ENCODE measurements around the gene ACSL6. TPM values are rescaled to one million over a fixed set of nuclear protein-coding genes. Genes with fewer than 3 reads are reported as not detected.
A peak's percentile ranks its signal among the peaks of the same experiment; 100 is the strongest.

ACSL6 gene
- total RNA-seq, 1 experiment from 2014 or later: 0.28 TPM

GRCh38 chr5:132054031-132054696 lies 42.7 kb upstream of the ACSL6 start:
- Histone ChIP-seq H3K4me3 (ENCODE audit: insufficient read depth, low read depth, low read length) (no peak overlapping the region), H3K27me3 (ENCODE audit: control insufficient read depth, insufficient read depth, low read length) (no peaks in the 10 kb centered on the region), H3K36me3 (replicated peaks; ENCODE audit: control insufficient read depth, insufficient read depth, low read length) (no peaks in the 10 kb centered on the region)
- DNase-seq: peak; percentile 16

GRCh38 chr5:132053483-132053882 lies 42.0 kb upstream of the ACSL6 start:
- H3K27me3 ChIP-seq (ENCODE audit: control insufficient read depth, insufficient read depth, low read length): no peaks in the 10 kb centered on the region
- peak; percentile 12 for DNase-seq
- H3K36me3 ChIP-seq (replicated peaks; ENCODE audit: control insufficient read depth, insufficient read depth, low read length): no peaks in the 10 kb centered on the region
- no peak overlapping the region for H3K4me3 ChIP-seq (ENCODE audit: insufficient read depth, low read depth, low read length)

- no peaks in the 10 kb centered on the region for H3K27me3 ChIP-seq (ENCODE audit: control insufficient read depth, insufficient read depth, low read length)
- H3K4me3 ChIP-seq (ENCODE audit: insufficient read depth, low read depth, low read length): no peak overlapping the region
- peak; percentile 22 for DNase-seq
- H3K36me3 ChIP-seq (replicated peaks; ENCODE audit: control insufficient read depth, insufficient read depth, low read length): no peaks in the 10 kb centered on the region
Measured at GRCh38 chr5:132052520-132052919, 41.1 kb upstream of the ACSL6 start.

- DNase-seq: no peak
- Histone ChIP-seq H3K36me3 (replicated peaks; ENCODE audit: control insufficient read depth, insufficient read depth, low read length) (no peaks in the 10 kb centered on the region), H3K4me3 (ENCODE audit: insufficient read depth, low read depth, low read length) (no peak overlapping the region), H3K27me3 (ENCODE audit: control insufficient read depth, insufficient read depth, low read length) (no peaks in the 10 kb centered on the region)
Measured at GRCh38 chr5:132050661-132051552, 39.4 kb upstream of the ACSL6 start.

- DNase-seq: no peak
- no peaks in the 10 kb centered on the region for H3K36me3 ChIP-seq (replicated peaks; ENCODE audit: control insufficient read depth, insufficient read depth, low read length)
- H3K27me3 ChIP-seq (ENCODE audit: control insufficient read depth, insufficient read depth, low read length): no peaks in the 10 kb centered on the region
- H3K4me3 ChIP-seq (ENCODE audit: insufficient read depth, low read depth, low read length): no peak overlapping the region
Measured at GRCh38 chr5:132050136-132050535, 38.7 kb upstream of the ACSL6 start.

- no peak overlapping the region for H3K4me3 ChIP-seq (ENCODE audit: insufficient read depth, low read depth, low read length)
- H3K36me3 ChIP-seq (replicated peaks; ENCODE audit: control insufficient read depth, insufficient read depth, low read length): no peaks in the 10 kb centered on the region
- DNase-seq: no peak
- H3K27me3 ChIP-seq (ENCODE audit: control insufficient read depth, insufficient read depth, low read length): no peaks in the 10 kb centered on the region
Measured at GRCh38 chr5:132049559-132049958, 38.1 kb upstream of the ACSL6 start.

- Histone ChIP-seq H3K4me3 (ENCODE audit: insufficient read depth, low read depth, low read length) (no peak overlapping the region), H3K27me3 (ENCODE audit: control insufficient read depth, insufficient read depth, low read length) (no peaks in the 10 kb centered on the region), H3K36me3 (replicated peaks; ENCODE audit: control insufficient read depth, insufficient read depth, low read length) (no peaks in the 10 kb centered on the region)
- DNase-seq: no peak
Measured at GRCh38 chr5:132049093-132049492, 37.6 kb upstream of the ACSL6 start.

- DNase-seq: no peak
- H3K4me3 ChIP-seq (ENCODE audit: insufficient read depth, low read depth, low read length): no peak overlapping the region
- H3K27me3 ChIP-seq (ENCODE audit: control insufficient read depth, insufficient read depth, low read length): no peaks in the 10 kb centered on the region
- H3K36me3 ChIP-seq (replicated peaks; ENCODE audit: control insufficient read depth, insufficient read depth, low read length): no peaks in the 10 kb centered on the region
Measured at GRCh38 chr5:132046880-132047299, 35.4 kb upstream of the ACSL6 start.

- H3K4me3 ChIP-seq (ENCODE audit: insufficient read depth, low read depth, low read length): no peak overlapping the region
- H3K36me3 ChIP-seq (replicated peaks; ENCODE audit: control insufficient read depth, insufficient read depth, low read length): no peaks in the 10 kb centered on the region
- no peak for DNase-seq
- no peaks in the 10 kb centered on the region for H3K27me3 ChIP-seq (ENCODE audit: control insufficient read depth, insufficient read depth, low read length)
Measured at GRCh38 chr5:132044207-132044606, 32.7 kb upstream of the ACSL6 start.

GRCh38 chr5:132037353-132037752 lies 25.9 kb upstream of the ACSL6 start:
- no peak overlapping the region for H3K4me3 ChIP-seq (ENCODE audit: insufficient read depth, low read depth, low read length)
- no peak for DNase-seq
- H3K27me3 ChIP-seq (ENCODE audit: control insufficient read depth, insufficient read depth, low read length): no peaks in the 10 kb centered on the region
- no peaks in the 10 kb centered on the region for H3K36me3 ChIP-seq (replicated peaks; ENCODE audit: control insufficient read depth, insufficient read depth, low read length)

GRCh38 chr5:132033122-132033521 lies 21.7 kb upstream of the ACSL6 start:
- no peak for DNase-seq
- Histone ChIP-seq H3K27me3 (ENCODE audit: control insufficient read depth, insufficient read depth, low read length) (no peaks in the 10 kb centered on the region), H3K36me3 (replicated peaks; ENCODE audit: control insufficient read depth, insufficient read depth, low read length) (no peaks in the 10 kb centered on the region), H3K4me3 (ENCODE audit: insufficient read depth, low read depth, low read length) (no peak overlapping the region)

GRCh38 chr5:132032196-132032595 lies 20.7 kb upstream of the ACSL6 start:
- no peaks in the 10 kb centered on the region for H3K36me3 ChIP-seq (replicated peaks; ENCODE audit: control insufficient read depth, insufficient read depth, low read length)
- no peaks in the 10 kb centered on the region for H3K27me3 ChIP-seq (ENCODE audit: control insufficient read depth, insufficient read depth, low read length)
- no peak for DNase-seq
- no peak overlapping the region for H3K4me3 ChIP-seq (ENCODE audit: insufficient read depth, low read depth, low read length)

GRCh38 chr5:132030610-132031009 lies 19.2 kb upstream of the ACSL6 start:
- no peaks in the 10 kb centered on the region for H3K36me3 ChIP-seq (replicated peaks; ENCODE audit: control insufficient read depth, insufficient read depth, low read length)
- no peak overlapping the region for H3K4me3 ChIP-seq (ENCODE audit: insufficient read depth, low read depth, low read length)
- no peak for DNase-seq
- H3K27me3 ChIP-seq (ENCODE audit: control insufficient read depth, insufficient read depth, low read length): no peaks in the 10 kb centered on the region

GRCh38 chr5:132029609-132030330 lies 18.3 kb upstream of the ACSL6 start:
- Histone ChIP-seq H3K4me3 (ENCODE audit: insufficient read depth, low read depth, low read length) (no peak overlapping the region), H3K36me3 (replicated peaks; ENCODE audit: control insufficient read depth, insufficient read depth, low read length) (no peaks in the 10 kb centered on the region), H3K27me3 (ENCODE audit: control insufficient read depth, insufficient read depth, low read length) (no peaks in the 10 kb centered on the region)
- DNase-seq: peak; percentile 2

- Histone ChIP-seq H3K36me3 (replicated peaks; ENCODE audit: control insufficient read depth, insufficient read depth, low read length) (no peaks in the 10 kb centered on the region), H3K27me3 (ENCODE audit: control insufficient read depth, insufficient read depth, low read length) (no peaks in the 10 kb centered on the region), H3K4me3 (ENCODE audit: insufficient read depth, low read depth, low read length) (no peak overlapping the region)
- peak; percentile 1 for DNase-seq
Measured at GRCh38 chr5:132027027-132027426, 15.6 kb upstream of the ACSL6 start.
